HepG2 (cell line): Measurements from ENCODE around the gene DPPA2. TPM values are rescaled to one million over a fixed set of nuclear protein-coding genes. Genes with fewer than 3 reads are reported as not detected.

Experiments
- ATAC-seq: fragments of 200-7000 bp; cut with Tn5 transposase; 3 replicates; pipeline ENCODE4 v1.9.1; 2020; ENCODE audit warnings: mild to moderate bottlenecking, moderate library complexity
- BruUV-seq: library from RNA; stranded (reverse); fragments of 400-500 nt; replicated peaks from 2 replicates; lab custom pipeline; 2021; lab: Mats Ljungman, UMichigan
- CTCF ChIA-PET: fragments of 300-600 bp; formaldehyde crosslinking; extraction: SDS; loops from one replicate; lab custom pipeline; 2021; ENCODE audit warnings: low total read pairs, inconsistent platforms, low intra/inter-chr PET ratio; lab: Yijun Ruan, JAX
- POLR2A ChIA-PET: fragments of 350-600 bp; sonication (Branson Sonifier 250); formaldehyde crosslinking; loops from one replicate; lab custom pipeline; 2020; ENCODE audit warnings: antibody characterized with exemption, inconsistent platforms; lab: Yijun Ruan, JAX
- DNase-seq: peaks from one replicate; pipeline ENCODE4 v3.0.0-alpha.2; 2015; ENCODE audit warnings: low spot score
- FAIRE-seq: peaks from 3 replicates; lab custom pipeline; 2011; peaks lifted over from hg19 to GRCh38; lab: Jason Lieb, UNC
- H2AFZ ChIP-seq: one replicate; pipeline ENCODE4 v1.6.1; 2011; ENCODE audit warnings: low read length, inconsistent platforms
- H3K27ac ChIP-seq: fragments of 300-600 bp; 3 replicates; pipeline ENCODE4 v1.8.0; 2011; ENCODE audit warnings: mixed run types, mild to moderate bottlenecking, mixed read lengths, low read length, inconsistent platforms; ENCODE audit not compliant: insufficient read depth; ENCODE audit errors: extremely low read length
- H3K27me3 ChIP-seq, 2 experiments: fragments of 200-600 bp in 1 of 2; 2 replicates in 1 of 2; 3 replicates in 1 of 2; pipeline versions ENCODE4 v1.6.0 to v1.8.0; 2011; ENCODE audit warnings: low read length in 2 of 2, mild to moderate bottlenecking in 2 of 2, moderate library complexity in 2 of 2, inconsistent platforms in 1 of 2; ENCODE audit not compliant: insufficient read depth in 2 of 2, control insufficient read depth in 1 of 2
- H3K36me3 ChIP-seq, 2 experiments: fragments of 200-600 bp in 1 of 2; replicated peaks in 1 of 2; 2 replicates in 1 of 2; 3 replicates in 1 of 2; pipeline versions ENCODE4 v1.5.1 to v1.8.0; 2011; ENCODE audit warnings: low read length in 2 of 2, inconsistent platforms in 1 of 2; ENCODE audit not compliant: insufficient read depth in 2 of 2, control insufficient read depth in 1 of 2
- H3K4me1 ChIP-seq: 2 replicates; pipeline ENCODE4 v1.5.1; 2012; ENCODE audit warnings: low read length, inconsistent platforms; ENCODE audit not compliant: insufficient read depth
- H3K4me2 ChIP-seq: 2 replicates; pipeline ENCODE4 v1.6.0; 2011; ENCODE audit warnings: low read depth, low read length, inconsistent platforms
- H3K4me3 ChIP-seq, 3 experiments: fragments of 200-600 bp in 1 of 3; sonication (generic), shearing (Covaris generic) in 1 of 3; replicated peaks in 1 of 3; 2 replicates each; pipeline ENCODE4 v1.5.1; 2011 to 2016; ENCODE audit warnings: low read length in 3 of 3, inconsistent platforms in 2 of 3, low read depth in 2 of 3, mild to moderate bottlenecking in 2 of 3, control low read depth in 1 of 3, mixed read lengths in 1 of 3; ENCODE audit not compliant: insufficient read depth in 1 of 3
- H3K79me2 ChIP-seq: one replicate; pipeline ENCODE4 v1.6.1; 2011; ENCODE audit warnings: low read length, inconsistent platforms; ENCODE audit not compliant: insufficient read depth
- H3K9ac ChIP-seq: 2 replicates; pipeline ENCODE4 v1.6.0; 2011; ENCODE audit warnings: mild to moderate bottlenecking, low read depth, low read length, inconsistent platforms; ENCODE audit not compliant: insufficient read depth
- H3K9me3 ChIP-seq: 2 replicates; pipeline ENCODE4 v1.5.1; 2012; ENCODE audit warnings: mild to moderate bottlenecking, low read length
- H4K20me1 ChIP-seq: 2 replicates; pipeline ENCODE4 v1.6.0; 2011; ENCODE audit warnings: inconsistent platforms, mild to moderate bottlenecking, low read length, moderate library complexity; ENCODE audit not compliant: insufficient read depth
- EZH2 ChIP-seq: conservative IDR thresholded peaks from 2 replicates; pipeline ENCODE4 v1.6.1; 2012; ENCODE audit warnings: mild to moderate bottlenecking, low read depth, low read length, moderate library complexity
- KLF11 ChIP-seq: IDR thresholded peaks from 2 replicates; pipeline ENCODE4 v1.6.1; 2016; ENCODE audit warnings: missing compliant biosample characterization
- NAIF1 ChIP-seq: sonication (generic); formaldehyde crosslinking; IDR thresholded peaks from 2 replicates; pipeline ENCODE4 v1.5.0; 2020; ENCODE audit warnings: mild to moderate bottlenecking, missing genetic modification reagents, borderline replicate concordance
- NR1H2 ChIP-seq: sonication (generic); formaldehyde crosslinking; IDR thresholded peaks from 2 replicates; pipeline ENCODE4 v1.8.1; 2022; ENCODE audit warnings: low read depth, missing genetic modification reagents, borderline replicate concordance
- PLRG1 ChIP-seq: fragments of 450-650 bp; conservative IDR thresholded peaks from 2 replicates; pipeline ENCODE4 v1.6.1; 2016
- POGK ChIP-seq: sonication (generic); formaldehyde crosslinking; conservative IDR thresholded peaks from 2 replicates; pipeline ENCODE4 v1.8.0; 2022; ENCODE audit warnings: mild to moderate bottlenecking, moderate library complexity, missing genetic modification reagents
- SALL2 ChIP-seq: sonication (generic); formaldehyde crosslinking; IDR thresholded peaks from 2 replicates; pipeline ENCODE4 v1.8.1; 2023; ENCODE audit warnings: mild to moderate bottlenecking, missing genetic modification reagents, inconsistent platforms
- TBL1XR1 ChIP-seq: fragments of 150-350 bp; IDR thresholded peaks from 2 replicates; pipeline ENCODE4 v1.6.1; 2014; ENCODE audit warnings: borderline replicate concordance, low read length; ENCODE audit not compliant: partially characterized antibody
- TRIM24 ChIP-seq: sonication (generic); formaldehyde crosslinking; IDR thresholded peaks from 2 replicates; pipeline ENCODE4 v1.8.0; 2022; ENCODE audit warnings: mild to moderate bottlenecking, missing genetic modification reagents
- ZBTB3 ChIP-seq: sonication (generic); formaldehyde crosslinking; IDR thresholded peaks from 2 replicates; pipeline ENCODE4 v1.4.0; 2020; ENCODE audit warnings: low read depth, mild to moderate bottlenecking, moderate library complexity, missing genetic modification reagents, borderline replicate concordance
- ZNF337 ChIP-seq: sonication (generic); formaldehyde crosslinking; IDR thresholded peaks from 2 replicates; pipeline ENCODE4 v1.5.1; 2020; ENCODE audit warnings: missing genetic modification reagents, low read depth, mild to moderate bottlenecking, borderline replicate concordance
- ZNF350 ChIP-seq: sonication (generic); formaldehyde crosslinking; IDR thresholded peaks from 2 replicates; pipeline ENCODE4 v1.4.0; 2020; ENCODE audit warnings: mild to moderate bottlenecking, low read depth, missing genetic modification reagents, borderline replicate concordance
- ZNF737 ChIP-seq: sonication (generic); formaldehyde crosslinking; IDR thresholded peaks from 2 replicates; pipeline ENCODE4 v1.5.0; 2020; ENCODE audit warnings: missing genetic modification reagents, mild to moderate bottlenecking, borderline replicate concordance
- WGBS: methylation state at CpG from one replicate; pipeline ENCODE4 v1.1.6; 2017; ENCODE audit warnings: low lambda C conversion rate; 5-methylcytosine and 5-hydroxymethylcytosine counted together
- in situ Hi-C: cut with HindIII; loops from 2 replicates; pipeline ENCODE4 v1.10.0; 2017; ENCODE audit warnings: low pct_unique_long_range_greater_than_20kb; ENCODE audit not compliant: extremely low pct_ligation_motif_present
- intact Hi-C: fragments of 100-400 bp; cut with micrococcal nuclease; formaldehyde crosslinking; loops from one replicate; pipeline ENCODE4 v1.10.0; 2022; ENCODE audit not compliant: unreplicated experiment
- polyA plus RNA-seq, 8 experiments: library from polyadenylated mRNA; depleted of rRNA in 3 of 8; stranded (reverse) in 7 of 8; unstranded in 1 of 8; fragments of >200 nt; fragmentation: Illumina TruSeq in 4 of 8; extraction: Trizol in 4 of 8; gene quantifications; 2 replicates each; pipeline versions ENCODE4 v1.2.1 to v1.2.3, GENCODE V29; 2011 to 2016; ENCODE audit warnings: low read depth in 4 of 8, missing spikeins in 1 of 8, mixed read lengths in 1 of 8; ENCODE audit not compliant: insufficient read depth in 1 of 8
- total RNA-seq, 5 experiments: library from RNA; depleted of rRNA; stranded (reverse); fragments of >200 nt; fragmentation: Illumina TruSeq; extraction: Trizol; gene quantifications; 2 replicates each; pipeline ENCODE4 v1.2.3, GENCODE V29; 2016; ENCODE audit warnings: low read depth in 1 of 5
- TF ChIP-seq, protein P1 (sequence below): sonication (generic); formaldehyde crosslinking; IDR thresholded peaks from 2 replicates; pipeline ENCODE4 v1.4.0; 2020; ENCODE audit warnings: missing genetic modification reagents
- TF ChIP-seq, protein P2 (sequence below): sonication (generic); formaldehyde crosslinking; IDR thresholded peaks from 2 replicates; pipeline ENCODE4 v1.5.0; 2020; ENCODE audit warnings: mild to moderate bottlenecking, missing genetic modification reagents, borderline replicate concordance

The DPPA2 gene
- total and polyA plus RNA-seq, 2 of the 13 experiments (the other 11 are each of a cell fraction or from before 2014, with no cell fraction given) = not detected

DNA sequence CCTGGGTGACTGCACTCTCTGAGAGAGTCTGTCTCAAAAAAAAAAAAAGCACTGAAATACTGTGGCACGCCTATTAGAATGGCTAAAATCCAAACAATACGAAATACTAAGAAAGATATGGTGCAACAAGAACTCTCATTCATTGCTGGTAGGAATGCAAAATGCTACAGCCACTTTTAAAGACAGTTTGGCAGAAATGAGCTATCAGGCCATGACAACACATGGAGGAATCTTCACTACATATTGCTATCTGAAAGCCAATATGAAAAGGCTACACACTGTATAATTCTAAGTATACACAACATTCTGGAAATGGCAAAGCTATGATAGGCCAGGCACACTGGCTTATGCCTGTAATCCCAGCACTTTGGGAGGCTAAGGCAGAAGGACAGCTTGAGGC, 18.8 kb downstream of the DPPA2 start:
- H3K4me1 ChIP-seq = no peaks in the 10 kb centered on the region
- in situ Hi-C loops (no loop called here), intact Hi-C loops (no loop called here)
- no peaks in the 10 kb centered on the region for H3K79me2 ChIP-seq
- H2AFZ ChIP-seq = no peak overlapping the region
- H3K4me3 ChIP-seq = no peak overlapping the region
- no peak overlapping the region for H3K27ac ChIP-seq
- DNase-seq (no peak), FAIRE-seq (no peak), ATAC-seq (no peak)
- 25% methylated on average over 2 of the region's 2 CpGs for WGBS
- no peaks in the 10 kb centered on the region for H3K9me3 ChIP-seq
- CTCF ChIA-PET = no interaction called here
- no peaks in the 10 kb centered on the region for H3K27me3 ChIP-seq
- H3K9ac ChIP-seq = no peak overlapping the region
- TF ChIP-seq EZH2 (no peak), POGK (CRISPR knock-in tag) (no peak), ZBTB3 (CRISPR knock-in tag) (no peak), PLRG1 (no peak), TBL1XR1 (no peak), ZNF350 (no peak)
- H3K36me3 ChIP-seq = no peaks in the 10 kb centered on the region
- POLR2A ChIA-PET = no interaction called here
- no peaks in the 10 kb centered on the region for H4K20me1 ChIP-seq
- H3K4me2 ChIP-seq = no peak overlapping the region
- BruUV-seq = no TSS peak

DNA sequence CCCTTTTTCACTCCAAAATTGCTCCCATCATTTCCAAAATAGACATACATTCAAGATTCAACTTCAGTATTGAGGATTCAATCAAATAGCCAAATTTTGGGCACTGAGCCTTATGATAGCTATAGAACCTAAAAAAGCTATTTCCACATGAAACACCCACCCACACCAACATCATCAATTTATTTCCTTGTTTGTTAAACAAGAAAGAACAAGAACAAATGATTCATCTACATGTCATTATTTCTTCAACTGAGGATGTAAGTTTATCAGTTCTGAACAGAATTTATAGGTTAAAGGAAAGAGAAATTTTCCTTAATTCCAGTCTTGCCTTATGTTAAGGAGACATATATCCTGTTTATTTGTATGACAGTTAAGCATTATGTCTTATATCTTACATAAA, 32.2 kb downstream of the DPPA2 start:
- Histone ChIP-seq H3K4me1 (no peaks in the 10 kb centered on the region), H3K36me3 (no peaks in the 10 kb centered on the region), H3K27me3 (no peaks in the 10 kb centered on the region), H4K20me1 (no peaks in the 10 kb centered on the region), H3K9me3 (no peaks in the 10 kb centered on the region), H2AFZ (no peak overlapping the region), H3K27ac (no peak overlapping the region), H3K9ac (no peak overlapping the region), H3K4me3 (no peak overlapping the region), H3K4me2 (no peak overlapping the region), H3K79me2 (no peaks in the 10 kb centered on the region)
- intact Hi-C loops (no loop called here), in situ Hi-C loops (no loop called here)
- ATAC-seq (no peak), DNase-seq (no peak), FAIRE-seq (no peak)
- BruUV-seq = no TSS peak
- POLR2A ChIA-PET = no interaction called here
- CTCF ChIA-PET = no interaction called here
- TF ChIP-seq NR1H2 (no peak), KLF11 (CRISPR knock-in tag) (no peak), ZNF737 (CRISPR knock-in tag) (no peak), ZNF337 (CRISPR knock-in tag) (no peak), TRIM24 (CRISPR knock-in tag) (no peak), SALL2 (CRISPR knock-in tag) (no peak), NAIF1 (CRISPR knock-in tag) (no peak)
- TF ChIP-seq, protein P1, sequence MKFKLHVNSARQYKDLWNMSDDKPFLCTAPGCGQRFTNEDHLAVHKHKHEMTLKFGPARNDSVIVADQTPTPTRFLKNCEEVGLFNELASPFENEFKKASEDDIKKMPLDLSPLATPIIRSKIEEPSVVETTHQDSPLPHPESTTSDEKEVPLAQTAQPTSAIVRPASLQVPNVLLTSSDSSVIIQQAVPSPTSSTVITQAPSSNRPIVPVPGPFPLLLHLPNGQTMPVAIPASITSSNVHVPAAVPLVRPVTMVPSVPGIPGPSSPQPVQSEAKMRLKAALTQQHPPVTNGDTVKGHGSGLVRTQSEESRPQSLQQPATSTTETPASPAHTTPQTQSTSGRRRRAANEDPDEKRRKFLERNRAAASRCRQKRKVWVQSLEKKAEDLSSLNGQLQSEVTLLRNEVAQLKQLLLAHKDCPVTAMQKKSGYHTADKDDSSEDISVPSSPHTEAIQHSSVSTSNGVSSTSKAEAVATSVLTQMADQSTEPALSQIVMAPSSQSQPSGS (CRISPR knock-in tag) = no peak
- TF ChIP-seq, protein P2, sequence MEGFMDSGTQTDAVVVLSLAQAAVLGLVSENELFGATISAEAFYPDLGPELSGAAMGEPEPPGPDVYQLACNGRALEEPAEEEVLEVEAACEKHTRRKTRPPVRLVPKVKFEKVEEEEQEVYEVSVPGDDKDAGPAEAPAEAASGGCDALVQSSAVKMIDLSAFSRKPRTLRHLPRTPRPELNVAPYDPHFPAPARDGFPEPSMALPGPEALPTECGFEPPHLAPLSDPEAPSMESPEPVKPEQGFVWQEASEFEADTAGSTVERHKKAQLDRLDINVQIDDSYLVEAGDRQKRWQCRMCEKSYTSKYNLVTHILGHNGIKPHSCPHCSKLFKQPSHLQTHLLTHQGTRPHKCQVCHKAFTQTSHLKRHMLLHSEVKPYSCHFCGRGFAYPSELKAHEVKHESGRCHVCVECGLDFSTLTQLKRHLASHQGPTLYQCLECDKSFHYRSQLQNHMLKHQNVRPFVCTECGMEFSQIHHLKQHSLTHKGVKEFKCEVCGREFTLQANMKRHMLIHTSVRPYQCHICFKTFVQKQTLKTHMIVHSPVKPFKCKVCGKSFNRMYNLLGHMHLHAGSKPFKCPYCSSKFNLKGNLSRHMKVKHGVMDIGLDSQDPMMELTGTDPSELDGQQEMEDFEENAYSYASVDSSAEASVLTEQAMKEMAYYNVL (CRISPR knock-in tag) = no peak
